OCI-LY3 (cell line): ENCODE data around the gene COX5B.

Source experiments
- H2AFZ ChIP-seq: fragments of 200-600, 300-600 bp; shearing (Covaris generic); 2 replicates; pipeline ENCODE4 v1.6.0; 2014; ENCODE audit warnings: antibody characterized with exemption, low read depth, low read length
- H3K27ac ChIP-seq: fragments of 200-600, 300-600 bp; sonication (generic); 2 replicates; pipeline ENCODE4 v1.5.1; 2014; ENCODE audit warnings: mild to moderate bottlenecking, low read length, moderate library complexity, mixed read lengths
- H3K27me3 ChIP-seq: fragments of 200-600, 300-600 bp; sonication (generic); 2 replicates; pipeline ENCODE4 v1.6.1; 2014; ENCODE audit warnings: low read depth, low read length, mixed read lengths
- H3K36me3 ChIP-seq: fragments of 200-600, 300-600 bp; sonication (generic); replicated peaks from 2 replicates; pipeline ENCODE3; 2014; ENCODE audit warnings: low read depth, low read length, mixed read lengths
- H3K4me1 ChIP-seq: fragments of 300-600, 200-600 bp; sonication (generic); 2 replicates; pipeline ENCODE4 v1.6.1; 2014; ENCODE audit warnings: low read length, mixed read lengths
- H3K4me2 ChIP-seq: fragments of 200-600, 300-600 bp; sonication (generic); 2 replicates; pipeline ENCODE4 v1.6.1; 2014; ENCODE audit warnings: low read length, mixed read lengths
- H3K4me3 ChIP-seq: fragments of 300-600, 200-600 bp; sonication (generic); 2 replicates; pipeline ENCODE4 v1.5.1; 2014; ENCODE audit warnings: antibody characterized with exemption, mild to moderate bottlenecking, low read length, moderate library complexity
- H3K79me2 ChIP-seq: fragments of 300-600, 200-600 bp; shearing (Covaris generic); 2 replicates; pipeline ENCODE4 v1.6.1; 2014; ENCODE audit warnings: mild to moderate bottlenecking, low read length, mixed read lengths
- H3K9ac ChIP-seq: fragments of 300-600, 200-600 bp; shearing (Covaris generic); 2 replicates; pipeline ENCODE4 v1.6.0; 2014; ENCODE audit warnings: mild to moderate bottlenecking, low read length, moderate library complexity
- H3K9me3 ChIP-seq: fragments of 200-600, 300-600 bp; shearing (Covaris generic); 2 replicates; pipeline ENCODE4 v1.6.1; 2014; ENCODE audit warnings: low read length, mixed read lengths; ENCODE audit not compliant: insufficient read depth
- H4K20me1 ChIP-seq: fragments of 200-600, 300-600 bp; sonication (generic); 2 replicates; pipeline ENCODE4 v1.6.1; 2016; ENCODE audit warnings: low read length, mixed read lengths; ENCODE audit not compliant: insufficient read depth
- EZH2phosphoT487 ChIP-seq: fragments of 200-600 bp; shearing (Covaris generic); IDR thresholded peaks from 2 replicates; pipeline ENCODE4 v1.6.1; 2018; ENCODE audit warnings: antibody characterized with exemption, mixed run types, low read depth
- TF ChIP-seq, protein P1 (sequence below): fragments of 200-600, 300-600 bp; sonication (generic); IDR thresholded peaks from 2 replicates; pipeline ENCODE4 v1.5.1; 2014; ENCODE audit warnings: antibody characterized with exemption, low read length, low read depth

COX5B gene

DNA sequence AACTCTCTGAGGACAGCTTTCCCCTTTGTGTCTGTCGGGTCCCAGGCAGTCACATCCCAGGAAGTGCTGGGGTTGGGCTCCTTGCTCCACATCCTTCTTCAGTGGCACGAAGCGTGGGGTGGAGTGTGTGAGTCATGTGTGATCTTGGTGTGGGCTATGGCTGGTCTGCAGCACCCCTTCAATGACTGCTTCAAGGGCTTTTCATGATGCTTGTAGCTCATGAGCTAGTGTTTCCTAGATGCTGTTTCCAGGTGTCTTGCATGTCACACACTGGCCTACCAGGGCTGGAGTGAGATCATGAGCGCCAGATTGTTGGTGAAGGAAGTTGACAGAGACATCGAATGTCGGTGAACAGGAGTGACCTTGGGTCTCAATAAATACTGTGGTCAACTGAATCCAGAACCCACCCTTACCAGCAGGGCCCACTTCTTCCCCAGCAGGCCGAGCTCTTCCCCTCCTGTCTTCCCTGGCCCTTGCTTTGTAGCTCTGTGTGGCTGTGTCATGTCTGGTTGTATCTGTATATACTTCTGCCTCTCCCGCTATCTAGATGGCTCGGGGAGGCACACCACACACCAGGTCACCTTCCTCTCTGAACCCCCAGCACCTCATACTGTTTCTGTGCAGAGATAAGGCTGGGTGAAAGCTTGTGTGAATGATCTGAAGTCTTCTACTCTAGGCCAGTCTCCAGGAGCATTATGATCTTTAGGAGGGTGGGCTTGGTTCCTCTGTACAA is 27.5 kb downstream of the COX5B start:
- Histone ChIP-seq H3K27ac (no peak overlapping the region), H3K9me3 (no peaks in the 10 kb centered on the region), H4K20me1 (no peaks in the 10 kb centered on the region), H3K9ac (no peak overlapping the region), H3K36me3 (no peaks in the 10 kb centered on the region), H3K4me1 (peaks cover 17% of the 10 kb centered on the region), H2AFZ (no peak overlapping the region), H3K4me3 (no peak overlapping the region), H3K79me2 (no peaks in the 10 kb centered on the region), H3K27me3 (no peaks in the 10 kb centered on the region), H3K4me2 (no peak overlapping the region)
- TF ChIP-seq EZH2phosphoT487, result no peak
- TF ChIP-seq, protein P1, sequence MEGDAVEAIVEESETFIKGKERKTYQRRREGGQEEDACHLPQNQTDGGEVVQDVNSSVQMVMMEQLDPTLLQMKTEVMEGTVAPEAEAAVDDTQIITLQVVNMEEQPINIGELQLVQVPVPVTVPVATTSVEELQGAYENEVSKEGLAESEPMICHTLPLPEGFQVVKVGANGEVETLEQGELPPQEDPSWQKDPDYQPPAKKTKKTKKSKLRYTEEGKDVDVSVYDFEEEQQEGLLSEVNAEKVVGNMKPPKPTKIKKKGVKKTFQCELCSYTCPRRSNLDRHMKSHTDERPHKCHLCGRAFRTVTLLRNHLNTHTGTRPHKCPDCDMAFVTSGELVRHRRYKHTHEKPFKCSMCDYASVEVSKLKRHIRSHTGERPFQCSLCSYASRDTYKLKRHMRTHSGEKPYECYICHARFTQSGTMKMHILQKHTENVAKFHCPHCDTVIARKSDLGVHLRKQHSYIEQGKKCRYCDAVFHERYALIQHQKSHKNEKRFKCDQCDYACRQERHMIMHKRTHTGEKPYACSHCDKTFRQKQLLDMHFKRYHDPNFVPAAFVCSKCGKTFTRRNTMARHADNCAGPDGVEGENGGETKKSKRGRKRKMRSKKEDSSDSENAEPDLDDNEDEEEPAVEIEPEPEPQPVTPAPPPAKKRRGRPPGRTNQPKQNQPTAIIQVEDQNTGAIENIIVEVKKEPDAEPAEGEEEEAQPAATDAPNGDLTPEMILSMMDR, result no peak

DNA sequence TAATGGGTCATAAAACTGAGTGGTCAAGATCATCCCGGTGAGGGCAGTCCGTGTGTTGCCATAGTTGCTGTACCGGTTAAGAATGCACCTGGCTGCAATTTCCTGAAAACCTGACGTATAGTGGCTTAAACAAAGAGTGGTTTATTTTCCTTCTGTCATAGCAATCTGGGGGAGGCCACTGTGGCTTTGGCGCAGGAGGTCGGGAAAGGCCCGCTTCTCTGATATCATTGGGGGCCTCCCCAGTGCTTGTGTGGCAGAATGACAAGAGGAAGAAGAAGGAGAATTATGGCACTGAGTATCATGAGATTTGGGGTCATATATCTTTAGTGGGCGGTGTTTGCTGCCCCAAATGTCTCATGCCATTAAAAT is 28.0 kb downstream of the COX5B start:
- Histone ChIP-seq H3K9ac (no peak overlapping the region), H4K20me1 (no peaks in the 10 kb centered on the region), H3K4me2 (no peak overlapping the region), H3K4me1 (peaks cover 17% of the 10 kb centered on the region), H3K27me3 (no peaks in the 10 kb centered on the region), H2AFZ (no peak overlapping the region), H3K4me3 (no peak overlapping the region), H3K79me2 (no peaks in the 10 kb centered on the region), H3K36me3 (no peaks in the 10 kb centered on the region), H3K9me3 (no peaks in the 10 kb centered on the region), H3K27ac (no peak overlapping the region)
- TF ChIP-seq, protein P1, result no peak
- TF ChIP-seq EZH2phosphoT487, result no peak

DNA sequence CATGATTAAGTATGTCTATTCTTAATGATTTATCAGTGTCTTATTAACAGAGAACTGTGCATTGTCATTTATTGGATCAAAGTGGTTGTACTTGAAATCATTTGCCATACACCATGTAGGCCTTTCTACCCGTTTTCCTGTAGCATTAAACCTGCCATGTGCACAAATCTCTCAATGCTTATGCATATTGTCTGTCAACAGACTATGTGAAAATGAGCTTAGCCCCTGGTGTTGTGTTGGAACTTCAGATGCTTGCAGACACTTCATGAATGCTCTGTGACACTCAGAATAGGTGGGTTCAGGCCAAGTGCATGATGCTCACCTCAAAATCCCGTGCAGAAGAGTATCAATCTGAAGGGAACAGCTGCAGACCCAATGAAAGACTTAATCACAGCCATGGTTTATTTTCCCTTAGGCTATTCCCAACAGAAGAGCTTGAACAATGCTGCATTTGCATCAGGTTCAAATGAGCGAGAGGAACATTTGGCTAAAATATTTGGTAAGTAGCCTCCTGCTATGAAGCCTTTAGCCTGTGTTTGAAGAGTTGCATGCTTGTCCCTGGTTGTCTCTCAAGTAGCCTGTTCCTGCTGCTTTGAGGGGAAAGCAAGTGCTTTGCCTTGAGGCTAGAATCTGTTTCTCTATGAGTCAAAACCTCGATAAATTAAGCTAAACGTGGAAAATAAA is 29.7 kb downstream of the COX5B start:
- no peak overlapping the region for H3K4me2 ChIP-seq
- no peak overlapping the region for H2AFZ ChIP-seq
- no peaks in the 10 kb centered on the region for H3K36me3 ChIP-seq
- H4K20me1 ChIP-seq, result no peaks in the 10 kb centered on the region
- peaks cover 17% of the 10 kb centered on the region for H3K4me1 ChIP-seq
- H3K27me3 ChIP-seq, result no peaks in the 10 kb centered on the region
- H3K79me2 ChIP-seq, result no peaks in the 10 kb centered on the region
- H3K4me3 ChIP-seq, result no peak overlapping the region
- no peaks in the 10 kb centered on the region for H3K9me3 ChIP-seq
- no peak overlapping the region for H3K27ac ChIP-seq
- no peak for TF ChIP-seq EZH2phosphoT487
- TF ChIP-seq, protein P1, result no peak
- no peak overlapping the region for H3K9ac ChIP-seq

DNA sequence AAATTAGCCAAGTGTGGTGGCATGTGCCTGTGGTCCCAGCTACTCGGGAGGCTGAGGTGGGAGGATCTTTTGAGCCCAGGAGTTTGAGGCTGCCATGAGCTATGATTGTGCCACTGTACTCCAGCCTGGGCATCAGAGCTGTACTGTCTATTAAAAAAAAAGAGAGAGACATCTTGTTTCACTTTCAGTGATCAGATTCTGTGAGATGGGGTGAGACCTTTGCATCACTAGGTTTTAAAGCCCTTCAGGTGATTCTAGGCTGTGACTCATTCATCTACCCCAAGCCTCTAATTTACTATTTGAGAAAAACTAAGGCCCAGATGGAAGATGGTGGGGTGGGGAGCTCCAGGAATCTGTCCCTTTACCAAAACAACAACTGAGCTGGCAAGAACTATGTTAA is 30.8 kb downstream of the COX5B start:
- H3K27ac ChIP-seq, result no peak overlapping the region
- H3K9ac ChIP-seq, result no peak overlapping the region
- no peaks in the 10 kb centered on the region for H3K27me3 ChIP-seq
- TF ChIP-seq EZH2phosphoT487, result no peak
- no peaks in the 10 kb centered on the region for H3K79me2 ChIP-seq
- no peak overlapping the region for H2AFZ ChIP-seq
- H4K20me1 ChIP-seq, result no peaks in the 10 kb centered on the region
- no peaks in the 10 kb centered on the region for H3K36me3 ChIP-seq
- no peak overlapping the region for H3K4me2 ChIP-seq
- H3K9me3 ChIP-seq, result no peaks in the 10 kb centered on the region
- no peak overlapping the region for H3K4me3 ChIP-seq
- peaks cover 17% of the 10 kb centered on the region for H3K4me1 ChIP-seq
